ENCODE data around the gene PDCD7. TPM values are rescaled to one million over a fixed set of nuclear protein-coding genes. Genes with fewer than 3 reads are reported as not detected.

The PDCD7 gene
- total and polyA plus RNA-seq, 2 of the 4 experiments (the other 2 are of a cell fraction) = 4.7 to 12.3 TPM

DNA sequence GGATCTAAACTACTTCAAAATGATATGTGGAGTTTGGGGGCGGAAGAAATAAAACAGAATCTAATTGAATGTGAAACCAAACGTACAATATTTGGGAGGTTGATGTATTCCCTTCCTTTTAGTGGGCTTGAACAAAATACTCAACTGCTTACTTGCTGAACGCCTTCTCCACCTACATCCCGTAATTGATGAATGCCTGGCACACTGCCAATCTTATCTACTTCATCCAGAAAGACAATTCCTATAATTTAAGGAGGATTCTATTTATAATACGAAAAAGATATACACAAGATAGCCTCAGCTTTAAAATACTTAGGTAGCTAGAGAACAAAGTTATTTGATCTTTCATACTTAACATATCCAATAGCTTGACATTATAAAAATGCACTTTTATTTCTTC is 23.1 kb upstream of the PDCD7 start:
- H3K23ac ChIP-seq (ENCODE audit: low read depth, low read length) = no peak overlapping the region
- no peak overlapping the region for H3K27ac ChIP-seq (ENCODE audit: insufficient read depth, low read length)
- 0 out of 2 replicates have a peak, but pooled peaks cover 3% of the 10 kb centered on the region for H3K9me1 ChIP-seq (ENCODE audit: insufficient read depth, low read length)
- no peak overlapping the region for H3K56ac ChIP-seq (ENCODE audit: extremely low read depth, insufficient read depth, low read length)
- H3K4me1 ChIP-seq (ENCODE audit: control insufficient read depth, insufficient read depth, low read length) = no peaks in the 10 kb centered on the region
- no peak overlapping the region for H2AFZ ChIP-seq (replicated peaks; ENCODE audit: low read length, poor library complexity)
- no peaks in the 10 kb centered on the region for H3K9me3 ChIP-seq (ENCODE audit: control insufficient read depth, insufficient read depth, low read length)
- H3K9ac ChIP-seq (ENCODE audit: low read depth, low read length) = no peak overlapping the region
- intact Hi-C loops (cut with micrococcal nuclease) = no loop called here
- no peak overlapping the region for H4K91ac ChIP-seq (ENCODE audit: insufficient read depth, low read depth, low read length)
- H3K79me1 ChIP-seq (ENCODE audit: low read depth in 1 of 2, low read length in 2 of 2) = peaks cover 6 to 9% of the 10 kb centered on the region in 2 experiments; a peak in 3 of 4 replicates
- H3K4me3 ChIP-seq (ENCODE audit: insufficient read depth, low read depth, low read length) = no peak overlapping the region
- POLR2A ChIA-PET (ENCODE audit: unreplicated experiment) = no interaction called here
- WGBS, 2 experiments (ENCODE audit: extremely low coverage in 2 of 2, insufficient read length in 1 of 2) = no CpG with 5 or more reads among the region's 5 CpGs
- H4K8ac ChIP-seq (ENCODE audit: low read depth in 2 of 2, low read length in 2 of 2) = no peak overlapping the region
- no peak overlapping the region for H2AK9ac ChIP-seq (replicated peaks; ENCODE audit: low read depth, low read length, poor library complexity)
- in situ Hi-C loops (cut with MboI; ENCODE audit: low sequenced_read_pairs) = no loop called here
- TF ChIP-seq CEBPB (IDR thresholded peaks at IDR 0.05; ENCODE audit: low read depth, low read length) (no peak), CHD1 (IDR thresholded peaks at IDR 0.05; ENCODE audit: low read depth, low read length) (no peak), RFX5 (IDR thresholded peaks at IDR 0.05; ENCODE audit: low read depth, low read length) (no peak), POLR2A (IDR thresholded peaks at IDR 0.05; ENCODE audit: low read depth, low read length) (no peak), RCOR1 (IDR thresholded peaks at IDR 0.05; ENCODE audit: insufficient replicate concordance, low read length) (no peak), SMC3 (IDR thresholded peaks at IDR 0.05; ENCODE audit: low read depth, low read length) (no peak), BHLHE40 (IDR thresholded peaks at IDR 0.05; ENCODE audit: low read depth, low read length) (no peak), RAD21 (IDR thresholded peaks at IDR 0.05; ENCODE audit: low read length) (no peak), MAZ (IDR thresholded peaks at IDR 0.05; ENCODE audit: borderline replicate concordance, low read depth, low read length) (no peak), NFE2L2 (IDR thresholded peaks at IDR 0.05; ENCODE audit: low read depth, low read length) (no peak), MXI1 (IDR thresholded peaks at IDR 0.05; ENCODE audit: borderline replicate concordance, low read depth, low read length) (no peak)
- TF ChIP-seq, protein P1, sequence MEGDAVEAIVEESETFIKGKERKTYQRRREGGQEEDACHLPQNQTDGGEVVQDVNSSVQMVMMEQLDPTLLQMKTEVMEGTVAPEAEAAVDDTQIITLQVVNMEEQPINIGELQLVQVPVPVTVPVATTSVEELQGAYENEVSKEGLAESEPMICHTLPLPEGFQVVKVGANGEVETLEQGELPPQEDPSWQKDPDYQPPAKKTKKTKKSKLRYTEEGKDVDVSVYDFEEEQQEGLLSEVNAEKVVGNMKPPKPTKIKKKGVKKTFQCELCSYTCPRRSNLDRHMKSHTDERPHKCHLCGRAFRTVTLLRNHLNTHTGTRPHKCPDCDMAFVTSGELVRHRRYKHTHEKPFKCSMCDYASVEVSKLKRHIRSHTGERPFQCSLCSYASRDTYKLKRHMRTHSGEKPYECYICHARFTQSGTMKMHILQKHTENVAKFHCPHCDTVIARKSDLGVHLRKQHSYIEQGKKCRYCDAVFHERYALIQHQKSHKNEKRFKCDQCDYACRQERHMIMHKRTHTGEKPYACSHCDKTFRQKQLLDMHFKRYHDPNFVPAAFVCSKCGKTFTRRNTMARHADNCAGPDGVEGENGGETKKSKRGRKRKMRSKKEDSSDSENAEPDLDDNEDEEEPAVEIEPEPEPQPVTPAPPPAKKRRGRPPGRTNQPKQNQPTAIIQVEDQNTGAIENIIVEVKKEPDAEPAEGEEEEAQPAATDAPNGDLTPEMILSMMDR (conservative IDR thresholded peaks at IDR 0.05; ENCODE audit: low read depth, low read length) = no peak
- TF ChIP-seq, protein P2, sequence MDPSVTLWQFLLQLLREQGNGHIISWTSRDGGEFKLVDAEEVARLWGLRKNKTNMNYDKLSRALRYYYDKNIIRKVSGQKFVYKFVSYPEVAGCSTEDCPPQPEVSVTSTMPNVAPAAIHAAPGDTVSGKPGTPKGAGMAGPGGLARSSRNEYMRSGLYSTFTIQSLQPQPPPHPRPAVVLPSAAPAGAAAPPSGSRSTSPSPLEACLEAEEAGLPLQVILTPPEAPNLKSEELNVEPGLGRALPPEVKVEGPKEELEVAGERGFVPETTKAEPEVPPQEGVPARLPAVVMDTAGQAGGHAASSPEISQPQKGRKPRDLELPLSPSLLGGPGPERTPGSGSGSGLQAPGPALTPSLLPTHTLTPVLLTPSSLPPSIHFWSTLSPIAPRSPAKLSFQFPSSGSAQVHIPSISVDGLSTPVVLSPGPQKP (IDR thresholded peaks at IDR 0.05; ENCODE audit: borderline replicate concordance, low read depth, low read length) = no peak
- CTCF ChIA-PET = interaction anchor here (0.9 kb wide), 1 partner anchor 70 kb away, joined by 3 read pairs; no protein-coding TSS in a partner anchor
- ATAC-seq (ENCODE audit: low read depth) (no peak), DNase-seq (no peak)
- peaks cover 29% of the 10 kb centered on the region for H3K36me3 ChIP-seq (ENCODE audit: control insufficient read depth, insufficient read depth, low read length)
- H4K5ac ChIP-seq (ENCODE audit: low read depth, low read length) = no peak overlapping the region
- no peak overlapping the region for H2BK15ac ChIP-seq (ENCODE audit: low read depth, low read length)
- H3K4me2 ChIP-seq (ENCODE audit: low read depth, low read length) = no peak overlapping the region
- H4K20me1 ChIP-seq (ENCODE audit: insufficient read depth, low read length) = peaks cover 3% of the 10 kb centered on the region; the same call in 1 of the 2 replicates
- H3K18ac ChIP-seq (ENCODE audit: low read depth, low read length) = no peak overlapping the region
- H2AK5ac ChIP-seq (ENCODE audit: low read depth, low read length) = no peak overlapping the region
- H3K4ac ChIP-seq (ENCODE audit: low read depth, low read length) = no peak overlapping the region
- H2BK5ac ChIP-seq (ENCODE audit: low read depth, low read length, poor library complexity, severe bottlenecking) = no peak overlapping the region
- no peak overlapping the region for H3K14ac ChIP-seq (replicated peaks; ENCODE audit: low read depth, low read length)
- dilution Hi-C loops (cut with HindIII; ENCODE audit: low sequenced_read_pairs, unreplicated experiment) = no loop called here
- no TSS peak for BruUV-seq (replicated peaks)
- H2BK120ac ChIP-seq (ENCODE audit: low read depth, low read length) = no peak overlapping the region
- no peak overlapping the region for H2BK20ac ChIP-seq (ENCODE audit: low read depth, low read length)
- H3K27me3 ChIP-seq (ENCODE audit: control insufficient read depth, insufficient read depth, low read length) = no peaks in the 10 kb centered on the region
